K562 (cell line): ENCODE results near the gene ASB10. TPM values are rescaled to one million over a fixed set of nuclear protein-coding genes. Genes with fewer than 3 reads are reported as not detected.

Experiments used
- DACH1 ChIP-seq: fragments of 450-650 bp; IDR thresholded peaks from 2 replicates; pipeline ENCODE4 v1.6.1; 2018; ENCODE audit not compliant: partially characterized antibody
- IRF2 ChIP-seq: sonication (generic); formaldehyde crosslinking; IDR thresholded peaks from 2 replicates; pipeline ENCODE4 v1.8.1; 2022; ENCODE audit warnings: mild to moderate bottlenecking, missing genetic modification reagents
- KAT2B ChIP-seq: IDR thresholded peaks from one replicate; pipeline ENCODE4 v1.6.1; 2012; ENCODE audit warnings: low read depth, mild to moderate bottlenecking, control low read depth, inconsistent platforms, low read length, moderate library complexity
- MAZ ChIP-seq, 2 experiments: fragments of 450-650 bp in 1 of 2; sonication (generic) in 1 of 2; formaldehyde crosslinking; IDR thresholded peaks in 1 of 2; conservative IDR thresholded peaks in 1 of 2; 2 replicates each; pipeline versions ENCODE4 v1.4.0 to v1.5.0; 2020; ENCODE audit warnings: mild to moderate bottlenecking in 1 of 2, missing genetic modification reagents in 1 of 2
- MEF2A ChIP-seq: IDR thresholded peaks from 2 replicates; pipeline ENCODE4 v1.6.1; 2011; ENCODE audit warnings: low read depth, mild to moderate bottlenecking, low read length, moderate library complexity; ENCODE audit not compliant: control insufficient read depth
- NCOA2 ChIP-seq, 2 experiments: fragments of 450-650 bp; IDR thresholded peaks; 2 replicates each; pipeline ENCODE4 v1.6.1; 2018; ENCODE audit warnings: mild to moderate bottlenecking in 2 of 2, moderate library complexity in 1 of 2; ENCODE audit not compliant: partially characterized antibody in 2 of 2
- PCBP2 ChIP-seq: fragments of 200-400 bp; formaldehyde crosslinking; IDR thresholded peaks from 2 replicates; pipeline ENCODE4 v1.6.1; 2018; ENCODE audit warnings: low read length, low read depth, mild to moderate bottlenecking, moderate library complexity; ENCODE audit not compliant: poor library complexity, severe bottlenecking
- RHOXF2B ChIP-seq: fragments of 250-450 bp; sonication (Bioruptor Pico); conservative IDR thresholded peaks from 2 replicates; pipeline ENCODE4 v1.5.1; 2021
- SMC3 ChIP-seq: conservative IDR thresholded peaks from 2 replicates; pipeline ENCODE4 v1.6.1; 2011; ENCODE audit warnings: low read depth, low read length, improper control_type of control experiment; ENCODE audit not compliant: insufficient read depth
- XRCC5 ChIP-seq: fragments of 200-400 bp; formaldehyde crosslinking; IDR thresholded peaks from 2 replicates; pipeline ENCODE4 v1.6.1; 2017; ENCODE audit warnings: low read depth, mild to moderate bottlenecking, low read length
- ZNF764 ChIP-seq: fragments of 250-450 bp; sonication (Bioruptor Pico); IDR thresholded peaks from 2 replicates; pipeline ENCODE4 v1.4.0; 2020; ENCODE audit warnings: low read depth, mild to moderate bottlenecking, moderate library complexity
- polyA plus RNA-seq, 8 experiments: library from polyadenylated mRNA; depleted of rRNA in 4 of 8; stranded (reverse) in 5 of 8; unstranded in 3 of 8; fragments of >200 nt; fragmentation: Nextera tagmentation in 2 of 8; fragmentation: Illumina TruSeq in 1 of 8; extraction: Ambion mirVana in 2 of 8; extraction: Trizol in 1 of 8; gene quantifications; 2 replicates each; pipeline versions ENCODE4 v1.2.1 to v1.2.3, GENCODE V29; 2011 to 2014; ENCODE audit warnings: inconsistent platforms in 1 of 8, missing spikeins in 1 of 8
- total RNA-seq, 7 experiments: library from RNA; depleted of rRNA in 6 of 7; stranded (reverse); fragments of >200 nt in 6 of 7; fragmentation: Illumina TruSeq in 2 of 7; extraction: Trizol in 2 of 7; gene quantifications; 2 replicates each; pipeline versions ENCODE4 v1.2.1 to v1.2.3, GENCODE V29; 2011 to 2021; ENCODE audit warnings: low replicate concordance in 1 of 7
- TF ChIP-seq, protein P1 (sequence below): fragments of 450-650 bp; IDR thresholded peaks from 2 replicates; pipeline ENCODE4 v1.7.0; 2016; ENCODE audit warnings: borderline replicate concordance
- TF ChIP-seq, protein P2 (sequence below): fragments of 450-650 bp; IDR thresholded peaks from 2 replicates; pipeline ENCODE4 v1.6.1; 2017; ENCODE audit warnings: antibody characterized with exemption, mild to moderate bottlenecking
- TF ChIP-seq, protein P3 (sequence below): fragments of 450-650 bp; IDR thresholded peaks from 2 replicates; pipeline ENCODE4 v1.6.1; 2016; ENCODE audit warnings: borderline replicate concordance
- TF ChIP-seq, protein P4 (sequence below), 3 experiments: IDR thresholded peaks in 2 of 3; conservative IDR thresholded peaks in 1 of 3; 2 replicates each; pipeline ENCODE4 v1.5.1; 2011 to 2012; ENCODE audit warnings: low read length in 3 of 3, mild to moderate bottlenecking in 3 of 3, control low read depth in 2 of 3, improper control_type of control experiment in 1 of 3, inconsistent platforms in 1 of 3, low read depth in 1 of 3, mixed read lengths in 1 of 3, moderate library complexity in 1 of 3; ENCODE audit not compliant: insufficient read depth in 2 of 3

The ASB10 gene
- total and polyA plus RNA-seq, 9 of the 15 experiments (the other 6 are each of a cell fraction or from before 2014, with no cell fraction given): not detected

DNA sequence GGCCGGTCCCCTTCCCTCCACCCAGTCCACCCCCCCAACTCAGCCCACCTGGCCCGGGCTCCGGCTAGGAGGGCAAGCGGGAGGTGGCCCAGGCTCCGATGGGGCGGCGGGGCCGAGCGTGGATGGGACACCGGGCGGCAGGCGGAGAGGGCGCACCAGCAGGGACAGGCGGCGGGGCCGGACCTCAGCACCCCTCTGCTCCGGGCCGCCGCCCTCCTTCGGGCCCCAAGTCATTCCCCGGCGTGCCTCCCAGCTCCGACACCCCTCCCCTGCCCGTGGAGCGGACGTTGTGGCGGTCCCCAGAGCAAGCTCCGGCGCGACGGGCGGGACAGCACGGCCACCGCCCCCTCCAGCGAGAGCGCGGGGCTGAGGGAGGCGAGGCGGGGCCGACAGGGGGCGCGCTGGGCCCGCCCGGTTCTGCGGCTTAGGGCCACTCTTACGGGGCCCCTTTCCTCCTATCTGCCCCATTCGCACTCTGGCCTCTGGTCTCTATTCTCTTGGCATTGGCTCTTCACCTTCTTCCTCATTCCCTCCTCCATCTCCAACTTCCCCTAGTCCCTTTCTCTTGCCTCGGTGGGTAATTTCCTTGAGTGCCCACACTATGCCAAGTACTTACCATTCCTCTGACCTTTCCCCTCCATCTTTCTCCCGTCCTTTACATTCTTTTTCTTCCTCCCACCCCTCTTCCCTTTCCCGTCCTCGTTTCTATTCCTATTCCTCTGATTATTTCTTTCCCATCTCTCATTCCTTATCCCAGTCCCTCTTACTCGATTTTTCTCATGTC lies 18.9 kb downstream of the ASB10 start (continued):
- TF ChIP-seq DACH1 (no peak), SMC3 (no peak), MAZ (CRISPR knock-in tag; conservative IDR thresholded peaks at IDR 0.05 in 1 of 2, IDR thresholded peaks at IDR 0.05 in 1 of 2) (peak; percentile 82 to 93), RHOXF2B (CRISPR knock-in tag) (no peak), PCBP2 (no peak), XRCC5 (peak; percentile 97), NCOA2 (IDR thresholded peaks at IDR 0.05; ENCODE audit: partially characterized antibody in 2 of 2) (no peak), KAT2B (no peak), ZNF764 (CRISPR knock-in tag) (no peak), MEF2A (no peak), IRF2 (CRISPR knock-in tag) (no peak)
- TF ChIP-seq, protein P1, sequence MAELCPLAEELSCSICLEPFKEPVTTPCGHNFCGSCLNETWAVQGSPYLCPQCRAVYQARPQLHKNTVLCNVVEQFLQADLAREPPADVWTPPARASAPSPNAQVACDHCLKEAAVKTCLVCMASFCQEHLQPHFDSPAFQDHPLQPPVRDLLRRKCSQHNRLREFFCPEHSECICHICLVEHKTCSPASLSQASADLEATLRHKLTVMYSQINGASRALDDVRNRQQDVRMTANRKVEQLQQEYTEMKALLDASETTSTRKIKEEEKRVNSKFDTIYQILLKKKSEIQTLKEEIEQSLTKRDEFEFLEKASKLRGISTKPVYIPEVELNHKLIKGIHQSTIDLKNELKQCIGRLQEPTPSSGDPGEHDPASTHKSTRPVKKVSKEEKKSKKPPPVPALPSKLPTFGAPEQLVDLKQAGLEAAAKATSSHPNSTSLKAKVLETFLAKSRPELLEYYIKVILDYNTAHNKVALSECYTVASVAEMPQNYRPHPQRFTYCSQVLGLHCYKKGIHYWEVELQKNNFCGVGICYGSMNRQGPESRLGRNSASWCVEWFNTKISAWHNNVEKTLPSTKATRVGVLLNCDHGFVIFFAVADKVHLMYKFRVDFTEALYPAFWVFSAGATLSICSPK: 0 out of 2 replicates have a peak, but pooled peaks have one; percentile 92
- TF ChIP-seq, protein P2, sequence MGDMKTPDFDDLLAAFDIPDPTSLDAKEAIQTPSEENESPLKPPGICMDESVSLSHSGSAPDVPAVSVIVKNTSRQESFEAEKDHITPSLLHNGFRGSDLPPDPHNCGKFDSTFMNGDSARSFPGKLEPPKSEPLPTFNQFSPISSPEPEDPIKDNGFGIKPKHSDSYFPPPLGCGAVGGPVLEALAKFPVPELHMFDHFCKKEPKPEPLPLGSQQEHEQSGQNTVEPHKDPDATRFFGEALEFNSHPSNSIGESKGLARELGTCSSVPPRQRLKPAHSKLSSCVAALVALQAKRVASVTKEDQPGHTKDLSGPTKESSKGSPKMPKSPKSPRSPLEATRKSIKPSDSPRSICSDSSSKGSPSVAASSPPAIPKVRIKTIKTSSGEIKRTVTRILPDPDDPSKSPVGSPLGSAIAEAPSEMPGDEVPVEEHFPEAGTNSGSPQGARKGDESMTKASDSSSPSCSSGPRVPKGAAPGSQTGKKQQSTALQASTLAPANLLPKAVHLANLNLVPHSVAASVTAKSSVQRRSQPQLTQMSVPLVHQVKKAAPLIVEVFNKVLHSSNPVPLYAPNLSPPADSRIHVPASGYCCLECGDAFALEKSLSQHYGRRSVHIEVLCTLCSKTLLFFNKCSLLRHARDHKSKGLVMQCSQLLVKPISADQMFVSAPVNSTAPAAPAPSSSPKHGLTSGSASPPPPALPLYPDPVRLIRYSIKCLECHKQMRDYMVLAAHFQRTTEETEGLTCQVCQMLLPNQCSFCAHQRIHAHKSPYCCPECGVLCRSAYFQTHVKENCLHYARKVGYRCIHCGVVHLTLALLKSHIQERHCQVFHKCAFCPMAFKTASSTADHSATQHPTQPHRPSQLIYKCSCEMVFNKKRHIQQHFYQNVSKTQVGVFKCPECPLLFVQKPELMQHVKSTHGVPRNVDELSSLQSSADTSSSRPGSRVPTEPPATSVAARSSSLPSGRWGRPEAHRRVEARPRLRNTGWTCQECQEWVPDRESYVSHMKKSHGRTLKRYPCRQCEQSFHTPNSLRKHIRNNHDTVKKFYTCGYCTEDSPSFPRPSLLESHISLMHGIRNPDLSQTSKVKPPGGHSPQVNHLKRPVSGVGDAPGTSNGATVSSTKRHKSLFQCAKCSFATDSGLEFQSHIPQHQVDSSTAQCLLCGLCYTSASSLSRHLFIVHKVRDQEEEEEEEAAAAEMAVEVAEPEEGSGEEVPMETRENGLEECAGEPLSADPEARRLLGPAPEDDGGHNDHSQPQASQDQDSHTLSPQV: no peak
- TF ChIP-seq, protein P3, sequence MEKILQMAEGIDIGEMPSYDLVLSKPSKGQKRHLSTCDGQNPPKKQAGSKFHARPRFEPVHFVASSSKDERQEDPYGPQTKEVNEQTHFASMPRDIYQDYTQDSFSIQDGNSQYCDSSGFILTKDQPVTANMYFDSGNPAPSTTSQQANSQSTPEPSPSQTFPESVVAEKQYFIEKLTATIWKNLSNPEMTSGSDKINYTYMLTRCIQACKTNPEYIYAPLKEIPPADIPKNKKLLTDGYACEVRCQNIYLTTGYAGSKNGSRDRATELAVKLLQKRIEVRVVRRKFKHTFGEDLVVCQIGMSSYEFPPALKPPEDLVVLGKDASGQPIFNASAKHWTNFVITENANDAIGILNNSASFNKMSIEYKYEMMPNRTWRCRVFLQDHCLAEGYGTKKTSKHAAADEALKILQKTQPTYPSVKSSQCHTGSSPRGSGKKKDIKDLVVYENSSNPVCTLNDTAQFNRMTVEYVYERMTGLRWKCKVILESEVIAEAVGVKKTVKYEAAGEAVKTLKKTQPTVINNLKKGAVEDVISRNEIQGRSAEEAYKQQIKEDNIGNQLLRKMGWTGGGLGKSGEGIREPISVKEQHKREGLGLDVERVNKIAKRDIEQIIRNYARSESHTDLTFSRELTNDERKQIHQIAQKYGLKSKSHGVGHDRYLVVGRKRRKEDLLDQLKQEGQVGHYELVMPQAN: peak; percentile 67
- TF ChIP-seq, protein P4, sequence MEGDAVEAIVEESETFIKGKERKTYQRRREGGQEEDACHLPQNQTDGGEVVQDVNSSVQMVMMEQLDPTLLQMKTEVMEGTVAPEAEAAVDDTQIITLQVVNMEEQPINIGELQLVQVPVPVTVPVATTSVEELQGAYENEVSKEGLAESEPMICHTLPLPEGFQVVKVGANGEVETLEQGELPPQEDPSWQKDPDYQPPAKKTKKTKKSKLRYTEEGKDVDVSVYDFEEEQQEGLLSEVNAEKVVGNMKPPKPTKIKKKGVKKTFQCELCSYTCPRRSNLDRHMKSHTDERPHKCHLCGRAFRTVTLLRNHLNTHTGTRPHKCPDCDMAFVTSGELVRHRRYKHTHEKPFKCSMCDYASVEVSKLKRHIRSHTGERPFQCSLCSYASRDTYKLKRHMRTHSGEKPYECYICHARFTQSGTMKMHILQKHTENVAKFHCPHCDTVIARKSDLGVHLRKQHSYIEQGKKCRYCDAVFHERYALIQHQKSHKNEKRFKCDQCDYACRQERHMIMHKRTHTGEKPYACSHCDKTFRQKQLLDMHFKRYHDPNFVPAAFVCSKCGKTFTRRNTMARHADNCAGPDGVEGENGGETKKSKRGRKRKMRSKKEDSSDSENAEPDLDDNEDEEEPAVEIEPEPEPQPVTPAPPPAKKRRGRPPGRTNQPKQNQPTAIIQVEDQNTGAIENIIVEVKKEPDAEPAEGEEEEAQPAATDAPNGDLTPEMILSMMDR (IDR thresholded peaks at IDR 0.05 in 2 of 3, conservative IDR thresholded peaks at IDR 0.05 in 1 of 3; ENCODE audit: insufficient read depth in 2 of 3, low read depth in 1 of 3, low read length in 3 of 3): peak; percentile 82 to 95 (median 92)
